Effector memory CD4-positive, alpha-beta T cell (primary cell): Measurements from ENCODE around the gene RPS17.
"Not testable (repeated sequence)": the region's sequence is repeated elsewhere in the genome, so short reads cannot be mapped to it uniquely, and the experiment has no call there.

Experiments
- DNase-seq, 3 donors: peaks; one replicate each; pipeline ENCODE4 v3.0.0-alpha.2; 2020
- H3K27ac ChIP-seq: 2 replicates; pipeline ENCODE4 v1.7.0; 2013; ENCODE audit warnings: mild to moderate bottlenecking, low read length, moderate library complexity; ENCODE audit not compliant: insufficient read depth, poor library complexity, severe bottlenecking
- H3K27me3 ChIP-seq: replicated peaks from 2 replicates; pipeline ENCODE4 v1.7.0; 2013; ENCODE audit warnings: mild to moderate bottlenecking, low read length; ENCODE audit not compliant: insufficient read depth, control insufficient read depth, poor library complexity, severe bottlenecking
- H3K36me3 ChIP-seq: 2 replicates; pipeline ENCODE4 v1.7.0; 2013; ENCODE audit warnings: mild to moderate bottlenecking, low read length, moderate library complexity; ENCODE audit not compliant: control insufficient read depth, insufficient read depth
- H3K4me1 ChIP-seq: 2 replicates; pipeline ENCODE4 v1.7.0; 2013; ENCODE audit warnings: low read length, mild to moderate bottlenecking; ENCODE audit not compliant: control insufficient read depth, insufficient read depth, poor library complexity, severe bottlenecking
- H3K4me3 ChIP-seq: 2 replicates; pipeline ENCODE4 v1.7.0; 2013; ENCODE audit warnings: low read length, low read depth, mild to moderate bottlenecking; ENCODE audit not compliant: insufficient read depth, poor library complexity, severe bottlenecking
- H3K9me3 ChIP-seq: 2 replicates; pipeline ENCODE4 v1.7.0; 2013; ENCODE audit warnings: mild to moderate bottlenecking, low read length, moderate library complexity; ENCODE audit not compliant: control insufficient read depth

The RPS17 gene

GRCh38 chr15:82536409-82537350, 3.6 kb downstream of the RPS17 start:
- DNase-seq: no peak
- H3K4me1 ChIP-seq: peaks cover 9% of the 10 kb centered on the region
- peaks cover 43% of the 10 kb centered on the region for H3K36me3 ChIP-seq
- H3K9me3 ChIP-seq: no peaks in the 10 kb centered on the region
- H3K27ac ChIP-seq: no peak overlapping the region
- H3K4me3 ChIP-seq: no peak overlapping the region
- no peaks in the 10 kb centered on the region for H3K27me3 ChIP-seq

GRCh38 chr15:82535566-82536408, 4.5 kb downstream of the RPS17 start:
- peaks cover 43% of the 10 kb centered on the region for H3K36me3 ChIP-seq
- no peak overlapping the region for H3K27ac ChIP-seq

GRCh38 chr15:82535151-82535550, 5.1 kb downstream of the RPS17 start:
- DNase-seq, H3K27ac ChIP-seq, H3K4me3 ChIP-seq, H3K27me3 ChIP-seq, H3K4me1 ChIP-seq, H3K9me3 ChIP-seq: not testable (repeated sequence)
- H3K36me3 ChIP-seq: peaks cover 43% of the 10 kb centered on the region

More at GRCh38 chr15:82535566-82536408, 4.5 kb downstream of the RPS17 start:
- Histone ChIP-seq H3K27me3 (no peaks in the 10 kb centered on the region), H3K4me1 (peaks cover 5% of the 10 kb centered on the region), H3K4me3 (no peak overlapping the region), H3K9me3 (no peaks in the 10 kb centered on the region)
- DNase-seq: no peak

GRCh38 chr15:82534457-82534861, 5.8 kb downstream of the RPS17 start:
- H3K27me3 ChIP-seq, H3K4me3 ChIP-seq, H3K9me3 ChIP-seq, H3K27ac ChIP-seq, H3K4me1 ChIP-seq, DNase-seq: not testable (repeated sequence)
- H3K36me3 ChIP-seq: peaks cover 43% of the 10 kb centered on the region

- H3K27me3 ChIP-seq: no peaks in the 10 kb centered on the region
- no peak for DNase-seq
- H3K4me3 ChIP-seq: no peak overlapping the region
- H3K4me1 ChIP-seq: peaks cover 5% of the 10 kb centered on the region
- peaks cover 43% of the 10 kb centered on the region for H3K36me3 ChIP-seq
- H3K9me3 ChIP-seq: no peaks in the 10 kb centered on the region
- H3K27ac ChIP-seq: no peak overlapping the region
These were observed 6.5 kb downstream of the RPS17 start for GRCh38 chr15:82533801-82534200.

GRCh38 chr15:82532991-82533481, 7.2 kb downstream of the RPS17 start:
- Histone ChIP-seq H3K4me1 (no peaks in the 10 kb centered on the region), H3K27me3 (no peaks in the 10 kb centered on the region), H3K36me3 (peaks cover 35% of the 10 kb centered on the region), H3K4me3 (no peak overlapping the region), H3K27ac (no peak overlapping the region), H3K9me3 (no peaks in the 10 kb centered on the region)
- DNase-seq: no peak

- Histone ChIP-seq H3K36me3 (peaks cover 30% of the 10 kb centered on the region), H3K9me3 (no peaks in the 10 kb centered on the region), H3K4me1 (no peaks in the 10 kb centered on the region), H3K27me3 (no peaks in the 10 kb centered on the region), H3K27ac (no peak overlapping the region), H3K4me3 (no peak overlapping the region)
- no peak for DNase-seq
These were observed 7.8 kb downstream of the RPS17 start for GRCh38 chr15:82532383-82532990.

GRCh38 chr15:82531496-82532382, 8.5 kb downstream of the RPS17 start:
- Histone ChIP-seq H3K9me3 (no peaks in the 10 kb centered on the region), H3K4me1 (no peaks in the 10 kb centered on the region), H3K4me3 (no peak overlapping the region), H3K27me3 (no peaks in the 10 kb centered on the region), H3K27ac (no peak overlapping the region), H3K36me3 (peaks cover 22% of the 10 kb centered on the region)
- no peak for DNase-seq
